Hepatocyte (in vitro differentiated cells): Measurements from ENCODE around the gene MVD. TPM values are rescaled to one million over a fixed set of nuclear protein-coding genes. Genes with fewer than 3 reads are reported as not detected.

Source experiments
- DNase-seq: peaks from one replicate; pipeline ENCODE4 v3.0.0-alpha.2; 2016; ENCODE audit warnings: low spot score
- H2AFZ ChIP-seq: fragments of 200-600 bp; sonication (generic); 2 replicates; pipeline ENCODE4 v1.6.0; 2016; ENCODE audit warnings: antibody characterized with exemption, mild to moderate bottlenecking
- H3K27ac ChIP-seq: fragments of 200-600 bp; sonication (generic); 2 replicates; pipeline ENCODE4 v1.5.1; 2016; ENCODE audit warnings: mild to moderate bottlenecking
- H3K27me3 ChIP-seq: fragments of 200-600 bp; sonication (generic); 2 replicates; pipeline ENCODE4 v1.6.1; 2016
- H3K36me3 ChIP-seq: fragments of 200-600 bp; sonication (generic); replicated peaks from 2 replicates; pipeline ENCODE4 v1.5.1; 2016; ENCODE audit warnings: low read depth; ENCODE audit not compliant: insufficient read depth
- H3K4me1 ChIP-seq: fragments of 200-600 bp; sonication (generic); 2 replicates; pipeline ENCODE4 v1.5.1; 2016; ENCODE audit warnings: mild to moderate bottlenecking, moderate library complexity; ENCODE audit not compliant: insufficient read depth
- H3K4me2 ChIP-seq: fragments of 200-600 bp; sonication (generic); 2 replicates; pipeline ENCODE4 v1.6.0; 2016
- H3K4me3 ChIP-seq: fragments of 200-600 bp; sonication (generic); 2 replicates; pipeline ENCODE4 v1.5.1; 2016; ENCODE audit warnings: mild to moderate bottlenecking
- H3K79me2 ChIP-seq: fragments of 200-600 bp; sonication (generic); 2 replicates; pipeline ENCODE4 v1.6.0; 2017; ENCODE audit warnings: mild to moderate bottlenecking
- H3K9me2 ChIP-seq: fragments of 200-600 bp; sonication (generic); replicated peaks from 2 replicates; pipeline ENCODE4 v1.6.0; 2017; ENCODE audit warnings: mild to moderate bottlenecking; ENCODE audit not compliant: insufficient read depth
- H3K9me3 ChIP-seq: fragments of 200-600 bp; sonication (generic); 2 replicates; pipeline ENCODE4 v1.5.1; 2016; ENCODE audit warnings: low read depth, mild to moderate bottlenecking
- H4K20me1 ChIP-seq: fragments of 200-600 bp; sonication (generic); 2 replicates; pipeline ENCODE4 v1.6.0; 2016; ENCODE audit warnings: mild to moderate bottlenecking; ENCODE audit not compliant: insufficient read depth, poor library complexity, severe bottlenecking
- EZH2 ChIP-seq: fragments of 200-600 bp; sonication (generic); IDR thresholded peaks from 2 replicates; pipeline ENCODE4 v1.6.1; 2016; ENCODE audit warnings: antibody characterized with exemption, mild to moderate bottlenecking, borderline replicate concordance
- EZH2phosphoT487 ChIP-seq: fragments of 200-600 bp; sonication (generic); IDR thresholded peaks from one replicate; pipeline ENCODE4 v1.6.1; 2018; ENCODE audit warnings: antibody characterized with exemption, mild to moderate bottlenecking, low read depth, moderate library complexity; ENCODE audit not compliant: unreplicated experiment, severe bottlenecking
- WGBS: methylation state at CpG from one replicate; pipeline ENCODE4 v1.1.6; 2016; ENCODE audit warnings: low lambda C conversion rate; ENCODE audit errors: missing lambda C conversion rate; 5-methylcytosine and 5-hydroxymethylcytosine counted together
- polyA plus RNA-seq: library from polyadenylated mRNA; unstranded; fragments of >200 nt; fragmentation: Nextera tagmentation; extraction: Ambion mirVana; gene quantifications from 2 replicates; pipeline ENCODE4 v1.2.1, GENCODE V29; 2016
- total RNA-seq: library from RNA; depleted of rRNA; stranded (reverse); fragments of >200 nt; gene quantifications from 2 replicates; pipeline ENCODE4 v1.2.3, GENCODE V29; 2014
- TF ChIP-seq, protein P1 (sequence below): fragments of 200-600 bp; sonication (generic); IDR thresholded peaks from 2 replicates; pipeline ENCODE4 v1.5.1; 2016; ENCODE audit warnings: antibody characterized with exemption, mild to moderate bottlenecking; ENCODE audit not compliant: poor library complexity

Gene MVD
- total and polyA plus RNA-seq, 2 experiments from 2014 or later: 71.9 to 152 TPM

DNA sequence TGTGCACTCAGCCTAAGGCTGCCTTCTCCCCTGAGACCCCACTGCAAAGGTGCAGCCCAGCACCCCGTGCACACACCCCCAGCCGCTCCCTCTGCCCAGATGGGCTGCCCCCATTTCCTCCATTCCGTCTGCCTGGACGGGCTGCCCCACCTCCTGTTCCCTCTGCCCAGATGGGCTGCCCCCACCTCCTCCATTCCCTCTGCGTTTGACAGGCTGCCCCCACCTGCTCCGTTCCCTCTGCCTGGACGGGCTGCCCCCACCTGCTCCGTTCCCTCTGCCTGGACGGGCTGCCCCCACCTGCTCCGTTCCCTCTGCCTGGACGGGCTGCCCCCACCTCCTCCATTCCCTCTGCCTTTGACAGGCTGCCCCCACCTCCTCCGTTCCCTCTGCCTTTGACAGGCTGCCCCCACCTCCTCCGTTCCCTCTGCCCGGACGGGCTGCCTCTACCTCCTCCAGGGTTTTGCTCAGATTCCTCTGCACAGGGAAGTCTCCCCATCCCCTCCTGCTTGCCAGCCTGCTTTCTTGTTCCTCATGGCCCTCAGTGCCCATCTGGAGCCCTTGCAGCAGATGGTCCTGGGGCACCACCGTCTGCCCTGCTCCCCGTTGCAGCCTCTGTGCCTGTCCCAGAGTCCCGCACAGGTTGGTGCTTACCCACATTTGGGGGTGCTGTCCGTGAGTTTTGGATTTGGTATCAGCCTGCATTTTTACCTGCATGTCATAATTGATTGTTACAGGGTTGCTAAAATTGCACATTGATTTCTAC is 47.9 kb downstream of the MVD start:
- TF ChIP-seq EZH2 (no peak), EZH2phosphoT487 (no peak)
- TF ChIP-seq, protein P1, sequence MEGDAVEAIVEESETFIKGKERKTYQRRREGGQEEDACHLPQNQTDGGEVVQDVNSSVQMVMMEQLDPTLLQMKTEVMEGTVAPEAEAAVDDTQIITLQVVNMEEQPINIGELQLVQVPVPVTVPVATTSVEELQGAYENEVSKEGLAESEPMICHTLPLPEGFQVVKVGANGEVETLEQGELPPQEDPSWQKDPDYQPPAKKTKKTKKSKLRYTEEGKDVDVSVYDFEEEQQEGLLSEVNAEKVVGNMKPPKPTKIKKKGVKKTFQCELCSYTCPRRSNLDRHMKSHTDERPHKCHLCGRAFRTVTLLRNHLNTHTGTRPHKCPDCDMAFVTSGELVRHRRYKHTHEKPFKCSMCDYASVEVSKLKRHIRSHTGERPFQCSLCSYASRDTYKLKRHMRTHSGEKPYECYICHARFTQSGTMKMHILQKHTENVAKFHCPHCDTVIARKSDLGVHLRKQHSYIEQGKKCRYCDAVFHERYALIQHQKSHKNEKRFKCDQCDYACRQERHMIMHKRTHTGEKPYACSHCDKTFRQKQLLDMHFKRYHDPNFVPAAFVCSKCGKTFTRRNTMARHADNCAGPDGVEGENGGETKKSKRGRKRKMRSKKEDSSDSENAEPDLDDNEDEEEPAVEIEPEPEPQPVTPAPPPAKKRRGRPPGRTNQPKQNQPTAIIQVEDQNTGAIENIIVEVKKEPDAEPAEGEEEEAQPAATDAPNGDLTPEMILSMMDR: no peak
- H3K79me2 ChIP-seq: peaks cover 8% of the 10 kb centered on the region
- no peak overlapping the region for H3K4me3 ChIP-seq
- H3K9me2 ChIP-seq: no peaks in the 10 kb centered on the region
- H4K20me1 ChIP-seq: peaks cover 9% of the 10 kb centered on the region
- H2AFZ ChIP-seq: no peak overlapping the region
- H3K4me2 ChIP-seq: no peak overlapping the region
- DNase-seq: no peak
- no peaks in the 10 kb centered on the region for H3K36me3 ChIP-seq
- H3K4me1 ChIP-seq: peaks cover 14% of the 10 kb centered on the region
- 100% methylated on average over 4 of the region's 19 CpGs for WGBS
- H3K9me3 ChIP-seq: no peaks in the 10 kb centered on the region
- H3K27ac ChIP-seq: no peak overlapping the region
- no peaks in the 10 kb centered on the region for H3K27me3 ChIP-seq

DNA sequence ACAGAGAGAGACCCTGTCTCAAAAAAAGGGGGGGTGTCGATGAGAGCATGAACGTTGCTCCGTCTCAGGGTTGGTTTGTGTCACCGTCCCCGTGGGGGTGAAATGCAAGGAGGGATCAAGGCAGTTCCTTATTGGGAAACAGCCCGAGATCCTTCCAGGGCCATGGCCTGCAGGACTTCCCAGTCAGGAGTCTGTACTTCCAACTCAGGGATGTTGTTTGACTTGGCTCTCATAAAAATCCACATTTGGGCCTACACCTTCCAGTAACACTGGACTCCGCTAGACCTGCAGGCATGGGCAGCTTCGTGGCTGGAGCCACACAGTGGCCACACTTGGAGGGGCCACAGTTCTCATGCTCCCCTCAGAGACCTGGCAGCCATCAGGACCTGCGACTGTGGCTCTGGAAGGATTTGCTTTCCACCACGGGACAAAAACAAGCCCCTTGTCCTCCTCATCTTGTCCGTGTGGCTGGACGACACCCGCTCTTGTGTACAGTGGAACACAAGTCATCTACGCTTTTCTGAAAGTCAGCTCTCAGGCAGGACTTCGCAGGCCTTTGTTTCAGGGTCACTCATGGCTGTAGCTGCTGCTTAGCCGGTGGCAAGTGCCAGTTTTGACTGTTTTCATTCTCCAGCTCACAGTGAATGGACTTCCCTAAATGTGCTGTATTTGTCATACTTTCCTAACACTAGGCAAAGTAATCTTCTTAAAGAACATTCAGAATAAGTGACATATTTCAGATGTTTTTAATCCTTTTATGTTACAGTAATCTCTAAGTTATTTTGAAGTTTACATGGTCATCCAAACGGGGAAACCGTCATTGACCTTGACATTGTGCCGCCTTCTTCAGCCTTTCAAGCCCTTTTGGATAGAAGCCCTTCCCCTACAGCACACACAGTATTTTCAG is 48.7 kb downstream of the MVD start:
- no peak overlapping the region for H3K4me3 ChIP-seq
- H3K27ac ChIP-seq: no peak overlapping the region
- no peak for TF ChIP-seq EZH2phosphoT487
- DNase-seq: no peak
- H3K79me2 ChIP-seq: peaks cover 8% of the 10 kb centered on the region
- WGBS: 92% methylated on average over 19 of the region's 19 CpGs
- H3K9me2 ChIP-seq: no peaks in the 10 kb centered on the region
- H4K20me1 ChIP-seq: peaks cover 9% of the 10 kb centered on the region
- H3K4me1 ChIP-seq: peaks cover 14% of the 10 kb centered on the region
- H3K4me2 ChIP-seq: no peak overlapping the region
- no peaks in the 10 kb centered on the region for H3K27me3 ChIP-seq
- no peaks in the 10 kb centered on the region for H3K36me3 ChIP-seq
- no peak overlapping the region for H2AFZ ChIP-seq
- H3K9me3 ChIP-seq: no peaks in the 10 kb centered on the region

DNA sequence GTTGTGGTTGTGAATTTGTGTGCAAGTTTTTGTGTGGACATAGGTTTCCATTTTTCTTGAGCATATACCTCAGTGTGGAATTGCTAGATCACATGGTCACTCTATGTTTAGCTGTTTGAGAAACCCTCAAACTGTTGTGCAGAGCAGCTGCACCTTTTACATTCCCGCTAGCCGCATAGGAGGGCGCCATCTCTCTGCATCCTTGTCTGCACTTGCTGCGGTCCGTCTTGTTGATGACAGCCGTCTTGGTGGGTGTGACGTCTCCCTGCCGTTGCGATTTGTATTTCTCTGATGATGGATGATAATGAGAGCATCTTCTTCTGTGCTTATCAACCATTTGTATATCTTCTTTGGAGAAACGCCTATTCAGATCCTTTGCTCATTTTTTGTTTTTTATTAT is 49.6 kb downstream of the MVD start:
- TF ChIP-seq, protein P1: no peak
- TF ChIP-seq EZH2phosphoT487 (no peak), EZH2 (no peak)
- Histone ChIP-seq H3K9me3 (no peaks in the 10 kb centered on the region), H3K79me2 (peaks cover 6% of the 10 kb centered on the region), H4K20me1 (peaks cover 5% of the 10 kb centered on the region), H3K27me3 (no peaks in the 10 kb centered on the region), H3K4me1 (peaks cover 7% of the 10 kb centered on the region), H3K9me2 (no peaks in the 10 kb centered on the region), H3K4me3 (no peak overlapping the region), H3K4me2 (no peak overlapping the region), H3K36me3 (no peaks in the 10 kb centered on the region), H2AFZ (no peak overlapping the region), H3K27ac (no peak overlapping the region)
- 91% methylated on average over 10 of the region's 10 CpGs for WGBS
- no peak for DNase-seq
